HepG2 (cell line): ENCODE results near the gene OSCP1. TPM values are rescaled to one million over a fixed set of nuclear protein-coding genes. Genes with fewer than 3 reads are reported as not detected.
A peak's percentile ranks its signal among the peaks of the same experiment; 100 is the strongest.

Source experiments
- FOXA1 ChIP-seq, 2 experiments: fragments of 450-650 bp in 1 of 2; sonication (generic) in 1 of 2; formaldehyde crosslinking in 1 of 2; IDR thresholded peaks; 2 replicates each; pipeline versions ENCODE4 v1.4.0 to v1.6.1; 2016 to 2020; ENCODE audit warnings: missing genetic modification reagents in 1 of 2
- GLI4 ChIP-seq: sonication (generic); formaldehyde crosslinking; IDR thresholded peaks from 2 replicates; pipeline ENCODE4 v1.5.1; 2020; ENCODE audit warnings: missing genetic modification reagents, mild to moderate bottlenecking, moderate library complexity, borderline replicate concordance
- HDAC6 ChIP-seq: fragments of 200-600 bp; sonication (generic); IDR thresholded peaks from 2 replicates; pipeline ENCODE4 v1.7.0; 2017; ENCODE audit warnings: mild to moderate bottlenecking, antibody characterized with exemption, low read length, low read depth
- HMGXB3 ChIP-seq: sonication (generic); formaldehyde crosslinking; IDR thresholded peaks from 2 replicates; pipeline ENCODE4 v1.4.0; 2020; ENCODE audit warnings: missing genetic modification reagents, borderline replicate concordance
- IKZF5 ChIP-seq: IDR thresholded peaks from 2 replicates; pipeline ENCODE4 v1.6.1; 2018; ENCODE audit warnings: missing genetic modification reagents, mild to moderate bottlenecking, missing compliant biosample characterization
- KLF9 ChIP-seq: IDR thresholded peaks from 2 replicates; pipeline ENCODE4 v1.6.1; 2016; ENCODE audit warnings: low read depth
- MED8 ChIP-seq: sonication (generic); formaldehyde crosslinking; IDR thresholded peaks from 2 replicates; pipeline ENCODE4 v1.8.1; 2023; ENCODE audit warnings: mild to moderate bottlenecking, missing genetic modification reagents; ENCODE audit not compliant: insufficient replicate concordance
- NR2F1 ChIP-seq, 2 experiments: fragments of 450-650 bp in 1 of 2; formaldehyde crosslinking in 1 of 2; IDR thresholded peaks; 2 replicates each; pipeline versions ENCODE4 v1.5.0 to v1.6.1; 2016 to 2020; ENCODE audit warnings: mild to moderate bottlenecking in 1 of 2, missing compliant biosample characterization in 1 of 2, missing genetic modification reagents in 1 of 2, moderate library complexity in 1 of 2
- PHF8 ChIP-seq: sonication (generic); formaldehyde crosslinking; IDR thresholded peaks from 2 replicates; pipeline ENCODE4 v1.5.0; 2020; ENCODE audit warnings: missing genetic modification reagents
- REL ChIP-seq: sonication (generic); formaldehyde crosslinking; conservative IDR thresholded peaks from 2 replicates; pipeline ENCODE4 v1.8.0; 2022; ENCODE audit warnings: mild to moderate bottlenecking, missing genetic modification reagents, moderate library complexity
- RFXAP ChIP-seq: sonication (generic); formaldehyde crosslinking; IDR thresholded peaks from 2 replicates; pipeline ENCODE4 v1.4.0; 2020; ENCODE audit warnings: missing genetic modification reagents, borderline replicate concordance
- THRA ChIP-seq: sonication (generic); formaldehyde crosslinking; IDR thresholded peaks from 2 replicates; pipeline ENCODE4 v1.4.0; 2020; ENCODE audit warnings: missing genetic modification reagents, borderline replicate concordance
- ZBTB8A ChIP-seq: sonication (generic); formaldehyde crosslinking; IDR thresholded peaks from 2 replicates; pipeline ENCODE4 v1.4.0; 2020; ENCODE audit warnings: mild to moderate bottlenecking, low read depth, missing genetic modification reagents, borderline replicate concordance
- ZFYVE20 ChIP-seq: sonication (generic); formaldehyde crosslinking; IDR thresholded peaks from 2 replicates; pipeline ENCODE4 v1.8.0; 2023; ENCODE audit warnings: low read depth, mild to moderate bottlenecking, moderate library complexity, missing genetic modification reagents, borderline replicate concordance
- ZKSCAN1 ChIP-seq: fragments of 150-350 bp; IDR thresholded peaks from 2 replicates; pipeline ENCODE4 v1.6.1; 2014; ENCODE audit warnings: low read length
- ZNF354B ChIP-seq: sonication (generic); formaldehyde crosslinking; IDR thresholded peaks from 2 replicates; pipeline ENCODE4 v1.8.0; 2022; ENCODE audit warnings: mild to moderate bottlenecking, missing genetic modification reagents
- ZNF367 ChIP-seq: sonication (generic); formaldehyde crosslinking; IDR thresholded peaks from 2 replicates; pipeline ENCODE4 v1.4.0; 2020; ENCODE audit warnings: missing genetic modification reagents, borderline replicate concordance
- polyA plus RNA-seq, 8 experiments: library from polyadenylated mRNA; depleted of rRNA in 3 of 8; stranded (reverse) in 7 of 8; unstranded in 1 of 8; fragments of >200 nt; fragmentation: Illumina TruSeq in 4 of 8; extraction: Trizol in 4 of 8; gene quantifications; 2 replicates each; pipeline versions ENCODE4 v1.2.1 to v1.2.3, GENCODE V29; 2011 to 2016; ENCODE audit warnings: low read depth in 4 of 8, missing spikeins in 1 of 8, mixed read lengths in 1 of 8; ENCODE audit not compliant: insufficient read depth in 1 of 8
- total RNA-seq, 5 experiments: library from RNA; depleted of rRNA; stranded (reverse); fragments of >200 nt; fragmentation: Illumina TruSeq; extraction: Trizol; gene quantifications; 2 replicates each; pipeline ENCODE4 v1.2.3, GENCODE V29; 2016; ENCODE audit warnings: low read depth in 1 of 5
- TF ChIP-seq, protein P1 (sequence below): sonication (generic); formaldehyde crosslinking; IDR thresholded peaks from 2 replicates; pipeline ENCODE4 v1.8.1; 2023; ENCODE audit warnings: mild to moderate bottlenecking, missing genetic modification reagents
- TF ChIP-seq, protein P2 (sequence below): conservative IDR thresholded peaks from 2 replicates; pipeline ENCODE4 v1.6.1; 2018; ENCODE audit warnings: missing genetic modification reagents

Gene OSCP1
- total and polyA plus RNA-seq, 2 of the 13 experiments (the other 11 are each of a cell fraction or from before 2014, with no cell fraction given): 0.60 to 0.84 TPM

GRCh38 chr1:36400825-36401601 lies 49.2 kb downstream of the OSCP1 start (continued):
- TF ChIP-seq NR2F1 (CRISPR knock-in tag; IDR thresholded peaks at IDR 0.05) (peak in 1 of 2 experiments; percentile 51; a peak in 1 of 4 replicates), REL (no peak; the same call in 1 of the 2 replicates), ZFYVE20 (CRISPR knock-in tag) (no peak), ZKSCAN1 (no peak), PHF8 (CRISPR knock-in tag) (peak; percentile 89), RFXAP (CRISPR knock-in tag) (peak; percentile 82), MED8 (CRISPR knock-in tag) (peak; percentile 39), HDAC6 (no peak), THRA (CRISPR knock-in tag) (peak; percentile 61), HMGXB3 (CRISPR knock-in tag) (0 out of 2 replicates have a peak, but pooled peaks have one; percentile 30), ZNF367 (0 out of 2 replicates have a peak, but pooled peaks have one; percentile 30), FOXA1 (IDR thresholded peaks at IDR 0.05) (no peak), FOXA1 (CRISPR knock-in tag; IDR thresholded peaks at IDR 0.05) (no peak; the same call in 1 of the 2 replicates), ZBTB8A (no peak), ZNF354B (CRISPR knock-in tag) (no peak), IKZF5 (CRISPR knock-in tag) (peak; percentile 79), GLI4 (CRISPR knock-in tag) (peak; percentile 38; the same call in 1 of the 2 replicates), KLF9 (CRISPR knock-in tag) (no peak)
- TF ChIP-seq, protein P1, sequence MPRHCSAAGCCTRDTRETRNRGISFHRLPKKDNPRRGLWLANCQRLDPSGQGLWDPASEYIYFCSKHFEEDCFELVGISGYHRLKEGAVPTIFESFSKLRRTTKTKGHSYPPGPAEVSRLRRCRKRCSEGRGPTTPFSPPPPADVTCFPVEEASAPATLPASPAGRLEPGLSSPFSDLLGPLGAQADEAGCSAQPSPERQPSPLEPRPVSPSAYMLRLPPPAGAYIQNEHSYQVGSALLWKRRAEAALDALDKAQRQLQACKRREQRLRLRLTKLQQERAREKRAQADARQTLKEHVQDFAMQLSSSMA (CRISPR knock-in tag): peak; percentile 59; the same call in 1 of the 2 replicates
- TF ChIP-seq, protein P2, sequence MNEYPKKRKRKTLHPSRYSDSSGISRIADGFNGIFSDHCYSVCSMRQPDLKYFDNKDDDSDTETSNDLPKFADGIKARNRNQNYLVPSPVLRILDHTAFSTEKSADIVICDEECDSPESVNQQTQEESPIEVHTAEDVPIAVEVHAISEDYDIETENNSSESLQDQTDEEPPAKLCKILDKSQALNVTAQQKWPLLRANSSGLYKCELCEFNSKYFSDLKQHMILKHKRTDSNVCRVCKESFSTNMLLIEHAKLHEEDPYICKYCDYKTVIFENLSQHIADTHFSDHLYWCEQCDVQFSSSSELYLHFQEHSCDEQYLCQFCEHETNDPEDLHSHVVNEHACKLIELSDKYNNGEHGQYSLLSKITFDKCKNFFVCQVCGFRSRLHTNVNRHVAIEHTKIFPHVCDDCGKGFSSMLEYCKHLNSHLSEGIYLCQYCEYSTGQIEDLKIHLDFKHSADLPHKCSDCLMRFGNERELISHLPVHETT (CRISPR knock-in tag): peak; percentile 62; the same call in 1 of the 2 replicates
